Measurements from ENCODE around the gene DOCK1.

DNA sequence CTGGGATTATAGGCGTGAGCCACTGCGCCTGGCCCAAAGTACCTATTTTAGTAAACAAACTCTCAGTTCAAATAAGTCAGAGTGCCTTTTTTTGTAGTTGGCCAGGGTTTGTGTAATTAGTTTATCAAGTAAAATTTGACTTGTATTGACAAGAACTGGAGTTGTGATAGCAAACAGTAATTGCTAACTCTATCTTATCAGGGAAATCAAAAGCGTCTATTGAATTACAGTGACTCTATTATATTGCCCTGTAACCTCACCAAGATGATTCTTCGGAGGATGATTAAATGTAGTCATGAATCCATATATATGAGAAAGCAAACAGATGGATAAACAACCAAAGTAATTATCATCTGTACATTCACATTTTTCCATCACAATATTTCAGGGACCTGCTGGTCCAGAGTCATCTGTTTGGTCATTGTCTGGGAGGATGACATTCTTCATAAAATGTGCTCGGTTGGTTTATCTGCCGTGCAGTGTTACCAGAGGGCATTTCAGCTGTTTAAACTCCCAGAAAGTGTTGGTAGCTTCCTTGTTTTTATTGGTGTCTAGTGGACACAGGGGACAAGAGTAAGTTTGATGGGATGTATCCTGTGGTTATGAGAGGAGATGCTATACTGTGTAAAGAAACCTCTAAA, 35.6 kb downstream of the DOCK1 start:
- TF ChIP-seq EZH2phosphoT487 (IDR thresholded peaks at IDR 0.05; ENCODE audit: insufficient read depth, low read depth) (no peak), EZH2 (IDR thresholded peaks at IDR 0.05; ENCODE audit: insufficient read depth, poor library complexity, severe bottlenecking) (no peak)
